T-helper 1 cell treated with Interleukin-12 subunit alpha and Interleukin-12 subunit beta and Interleukin-4 antibody, amounts not matched to agents 30 ng/mL and 1 ng/mL, for 36 hours (primary cell): ENCODE results near the gene FOXD4L1. TPM values are rescaled to one million over a fixed set of nuclear protein-coding genes. Genes with fewer than 3 reads are reported as not detected.
"Not testable (repeated sequence)": the region's sequence is repeated elsewhere in the genome, so short reads cannot be mapped to it uniquely, and the experiment has no call there.

Experiments
- intact Hi-C: fragments of 100-400 bp; cut with micrococcal nuclease; formaldehyde crosslinking; loops from one replicate; pipeline ENCODE4 v1.15.1; 2024
- total RNA-seq: library from RNA; stranded (reverse); gene quantifications from 2 replicates; pipeline ENCODE4 v1.2.3, GENCODE V29; 2022

Gene FOXD4L1
- total RNA-seq, 1 donor from 2014 or later = 0.10 TPM

DNA sequence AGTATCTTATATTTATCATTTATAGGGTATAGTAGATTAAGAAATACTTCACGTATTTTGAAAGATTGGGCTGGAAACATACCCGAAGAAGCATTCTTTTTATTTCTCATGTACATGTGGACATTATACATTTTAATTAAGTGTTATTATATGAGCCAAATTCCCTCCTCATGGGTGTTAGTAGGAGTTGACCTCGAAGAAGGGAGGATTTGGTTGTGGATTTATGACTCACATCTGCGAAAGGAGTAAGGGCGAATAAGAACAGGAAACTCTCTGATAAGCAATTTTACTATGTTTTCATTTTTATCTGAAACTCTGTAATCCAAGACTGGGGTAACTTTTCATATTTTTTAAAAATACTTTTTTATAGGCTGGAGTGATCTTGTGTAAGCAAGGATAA, 23.0 kb downstream of the FOXD4L1 start:
- intact Hi-C loops = not testable (repeated sequence)

DNA sequence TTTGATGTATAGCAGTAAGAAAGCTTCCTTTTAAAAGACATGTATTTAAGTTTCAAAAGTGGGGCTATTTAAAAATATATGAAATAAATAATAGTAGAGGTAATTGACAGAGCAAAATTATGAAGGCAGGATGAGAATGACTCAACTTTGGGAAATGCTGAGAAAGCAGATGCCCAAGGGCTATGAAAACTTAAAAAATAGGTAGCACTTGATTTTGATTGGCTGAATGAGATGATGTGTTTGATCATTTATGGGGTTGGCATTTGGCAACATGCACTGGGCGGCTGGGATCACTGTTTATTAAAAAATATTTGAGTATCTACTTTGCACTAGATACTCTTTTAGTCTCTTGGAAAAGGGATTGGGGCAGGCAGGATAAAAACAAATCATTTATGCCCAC, 26.5 kb downstream of the FOXD4L1 start:
- intact Hi-C loops = not testable (repeated sequence)

DNA sequence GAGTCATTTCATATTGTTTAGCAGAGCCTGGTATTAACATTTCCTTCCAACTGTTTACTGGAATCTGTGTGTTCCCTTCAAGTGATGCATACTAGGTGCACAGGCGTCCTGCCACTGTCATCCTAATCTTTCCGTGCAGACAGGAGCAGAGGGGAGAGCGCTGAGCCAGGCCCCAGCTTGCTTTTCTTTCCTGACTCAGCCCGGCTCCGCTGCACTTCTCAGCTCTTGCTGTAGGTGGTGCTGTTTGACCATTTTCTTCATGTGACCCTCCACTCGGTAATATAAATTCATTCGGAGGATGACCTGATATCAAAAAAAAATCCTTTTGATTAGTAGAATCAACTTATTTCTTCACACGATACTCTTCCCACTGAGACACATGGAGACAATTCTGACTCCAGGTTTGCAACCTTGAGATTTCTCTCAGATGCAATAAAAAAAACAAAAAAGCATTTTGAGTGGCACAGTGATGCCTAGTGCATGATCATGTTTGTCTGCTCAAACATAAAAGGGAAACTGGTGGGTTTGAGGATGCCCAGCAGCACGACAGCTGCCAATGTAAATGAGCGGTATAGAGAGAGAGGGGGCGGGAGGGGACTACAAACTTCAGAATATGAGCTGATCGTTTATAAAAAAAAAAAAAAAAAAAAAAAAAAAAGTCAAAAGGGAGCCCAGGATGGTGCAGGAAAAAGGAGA, 29.0 kb downstream of the FOXD4L1 start:
- intact Hi-C loops = not testable (repeated sequence)

DNA sequence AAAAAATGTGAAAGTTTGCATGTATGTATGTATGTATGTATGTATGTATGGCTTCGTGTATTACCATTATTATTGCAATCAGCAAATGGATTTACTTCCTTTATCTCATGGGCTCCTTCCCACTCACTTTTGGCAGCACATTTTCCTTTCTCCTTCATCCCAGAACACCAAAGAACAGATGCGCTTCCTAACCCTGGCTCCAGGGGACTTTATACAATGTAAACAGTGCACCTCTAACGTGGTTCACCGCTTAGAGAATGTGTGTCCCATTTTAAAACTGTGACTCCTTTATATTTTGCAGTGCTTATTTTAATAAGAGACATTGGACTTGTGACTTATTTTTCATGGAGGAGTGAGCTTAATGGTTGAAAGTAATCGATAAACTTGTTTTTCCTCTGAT, 29.7 kb downstream of the FOXD4L1 start:
- intact Hi-C loops = not testable (repeated sequence)

DNA sequence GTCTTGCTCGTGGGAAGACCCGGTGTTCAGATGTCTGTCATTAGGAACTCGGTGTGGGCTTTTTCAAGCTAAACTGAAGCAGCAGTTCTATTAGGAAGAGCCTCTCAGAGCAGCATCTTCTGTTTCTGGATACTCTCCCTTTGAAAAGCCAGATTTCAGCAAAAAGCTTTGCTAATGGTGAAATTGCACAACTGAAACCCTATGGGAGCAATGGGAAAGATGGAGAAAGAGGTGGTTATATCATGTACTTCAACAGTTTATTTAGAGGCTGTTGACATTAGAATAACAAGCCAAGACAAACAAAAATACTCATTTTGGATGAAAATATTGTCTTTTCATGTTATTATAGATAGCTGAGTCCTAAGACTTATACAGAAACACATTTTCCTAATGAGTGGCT, 30.4 kb downstream of the FOXD4L1 start:
- intact Hi-C loops = not testable (repeated sequence)

DNA sequence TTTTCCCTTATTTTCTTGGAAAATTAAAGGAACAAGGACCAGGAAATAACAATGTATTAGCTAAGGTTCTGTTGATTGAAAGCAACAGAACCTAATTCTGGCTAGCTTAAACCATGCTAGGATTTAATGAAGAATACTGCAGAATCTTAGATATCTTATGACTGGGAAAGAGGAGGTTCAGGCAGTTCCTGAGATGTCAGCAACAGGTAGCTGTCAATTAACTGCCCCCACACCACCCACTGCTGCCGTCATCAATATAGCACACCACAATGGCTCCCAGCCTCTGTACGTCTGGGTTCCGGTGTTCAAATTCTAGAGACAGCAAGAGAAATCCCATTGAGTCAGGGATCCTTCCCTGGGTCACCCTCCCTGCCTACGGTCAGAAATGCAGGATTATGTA, 34.5 kb downstream of the FOXD4L1 start:
- intact Hi-C loops = not testable (repeated sequence)

DNA sequence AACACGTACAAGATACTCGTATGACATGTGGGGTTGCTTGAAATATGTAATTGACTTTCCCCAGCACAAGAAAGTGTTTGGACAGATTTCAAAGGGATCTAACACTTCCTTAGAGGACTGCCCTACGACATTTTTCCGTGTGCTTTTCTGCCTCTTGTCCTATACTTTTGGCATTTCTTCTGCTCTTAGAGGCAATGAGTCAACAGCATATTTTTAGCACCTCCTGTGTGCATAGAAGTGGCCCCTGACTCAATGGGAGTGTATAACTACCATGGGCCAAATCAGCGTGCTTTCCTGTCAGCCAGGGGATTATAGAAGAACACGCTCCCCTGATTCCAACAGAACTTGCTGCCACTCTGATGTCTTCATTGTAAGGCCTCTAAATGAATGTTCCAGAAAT, 38.1 kb downstream of the FOXD4L1 start:
- intact Hi-C loops = not testable (repeated sequence)

DNA sequence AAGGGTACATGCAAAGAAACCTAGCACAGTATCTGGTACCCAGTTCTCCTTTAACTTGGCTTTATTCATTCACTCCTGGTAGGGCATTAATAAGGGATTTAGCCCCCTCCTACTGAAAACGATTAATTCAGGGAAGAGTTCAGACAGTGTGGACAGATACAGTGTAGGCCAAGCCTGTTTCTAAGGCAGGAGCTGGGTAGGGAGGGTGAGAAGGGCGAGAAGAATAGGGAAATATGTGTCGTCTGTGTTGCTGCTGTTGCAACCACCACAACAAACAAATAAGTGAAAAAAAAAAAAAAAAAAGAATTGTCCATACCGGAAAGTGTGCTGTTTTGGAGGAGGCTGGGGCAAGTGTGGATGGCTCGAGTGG, 42.4 kb downstream of the FOXD4L1 start:
- intact Hi-C loops = not testable (repeated sequence)

DNA sequence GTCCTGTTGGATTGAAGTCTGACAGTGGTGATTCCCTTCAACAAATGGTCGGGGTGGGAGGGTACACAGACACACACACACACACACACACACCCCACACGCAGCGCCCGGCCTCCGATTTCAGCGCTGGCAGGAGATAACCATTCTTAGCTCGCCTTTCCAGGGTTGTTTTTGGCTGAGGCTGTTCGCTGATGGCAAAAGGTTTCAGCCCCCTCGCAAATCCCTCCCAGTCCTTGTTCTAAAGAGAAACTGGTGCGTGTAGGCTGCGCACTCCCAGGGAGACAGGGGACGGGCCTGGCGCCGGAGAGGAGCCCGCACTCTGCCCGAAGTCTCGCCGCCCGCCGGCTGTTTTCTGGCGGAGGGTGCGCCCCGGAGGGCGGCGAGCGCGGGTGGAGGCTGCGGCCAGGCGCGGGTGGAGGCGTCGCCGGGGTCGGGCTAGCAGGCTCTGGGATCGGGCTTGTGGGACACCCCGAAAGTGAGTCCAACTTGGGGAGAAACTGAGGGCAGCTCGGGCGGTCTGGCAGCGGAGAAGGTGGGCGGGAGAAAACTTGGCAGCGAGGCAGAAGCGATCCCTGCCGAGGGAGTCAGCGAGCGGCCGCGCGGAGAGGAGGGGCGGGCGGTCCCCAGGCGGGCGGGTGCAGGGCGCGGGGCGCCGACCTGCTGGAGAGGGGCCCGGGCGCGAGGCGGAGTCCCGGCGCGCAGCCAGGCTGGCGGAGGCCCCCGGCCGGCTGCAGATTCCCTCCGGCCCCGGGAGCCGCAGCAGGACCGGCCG, 42.9 kb downstream of the FOXD4L1 start:
- intact Hi-C loops = not testable (repeated sequence)

DNA sequence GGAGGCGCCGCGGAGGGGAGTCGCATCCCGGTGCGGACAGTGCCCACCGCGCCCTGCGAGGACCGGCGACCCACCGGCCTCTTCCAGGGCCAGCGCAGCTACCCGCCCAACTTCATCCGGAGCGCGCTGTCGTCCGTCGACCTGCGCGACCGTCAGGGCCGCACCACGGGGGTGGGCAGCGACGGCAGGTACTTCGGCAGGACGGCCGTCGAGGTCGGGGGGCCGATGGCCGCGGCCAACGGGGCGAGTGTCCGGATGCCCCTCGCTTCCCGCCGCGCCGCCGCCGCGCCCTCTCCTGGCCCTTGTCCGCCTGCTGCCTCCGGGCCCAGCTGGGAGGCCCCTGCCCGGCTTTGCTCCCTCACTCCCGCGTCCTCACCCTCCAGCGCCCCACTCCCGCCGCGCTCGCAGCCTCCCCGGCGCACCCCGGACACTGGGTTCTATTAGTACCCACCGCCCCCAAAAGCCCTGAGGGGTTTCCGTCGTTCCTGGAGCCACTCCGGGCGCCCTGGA, 43.6 kb downstream of the FOXD4L1 start:
- intact Hi-C loops = not testable (repeated sequence)

DNA sequence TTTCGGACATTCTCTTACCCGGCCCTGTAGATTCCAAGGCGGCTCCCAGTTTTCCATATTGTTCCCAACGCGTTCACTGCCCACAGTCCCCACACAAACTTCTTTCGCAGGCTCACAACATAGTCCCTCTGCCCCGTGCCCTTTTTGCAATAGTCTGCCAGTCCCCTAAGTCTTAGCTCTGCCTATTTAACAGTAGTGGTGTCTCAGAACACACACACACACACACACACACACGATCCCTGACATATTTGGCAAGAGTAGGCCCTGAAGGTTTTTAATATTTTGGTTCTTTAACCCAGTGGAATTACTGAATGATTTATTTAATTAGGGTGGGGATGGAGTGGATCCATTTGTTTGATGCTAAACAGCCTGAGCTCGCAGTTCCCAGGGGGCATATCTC, 44.1 kb downstream of the FOXD4L1 start:
- intact Hi-C loops = not testable (repeated sequence)

Other genes with a start within 250 kb of the FOXD4L1 start
- gene PAX8, start 219.7 kb upstream of the FOXD4L1 start, total RNA-seq = 0.59 and 0.66 TPM in 2 replicates
- 35.0 and 36.2 TPM in 2 replicates for gene ZNG1B, start 61.0 kb upstream of the FOXD4L1 start, total RNA-seq
- gene RABL2A, start 128.6 kb downstream of the FOXD4L1 start, total RNA-seq = 20.9 and 24.0 TPM in 2 replicates